Measurements from ENCODE around the gene INAFM1.
"Not testable (repeated sequence)": the region's sequence is repeated elsewhere in the genome, so short reads cannot be mapped to it uniquely, and the experiment has no call there.

The INAFM1 gene

DNA sequence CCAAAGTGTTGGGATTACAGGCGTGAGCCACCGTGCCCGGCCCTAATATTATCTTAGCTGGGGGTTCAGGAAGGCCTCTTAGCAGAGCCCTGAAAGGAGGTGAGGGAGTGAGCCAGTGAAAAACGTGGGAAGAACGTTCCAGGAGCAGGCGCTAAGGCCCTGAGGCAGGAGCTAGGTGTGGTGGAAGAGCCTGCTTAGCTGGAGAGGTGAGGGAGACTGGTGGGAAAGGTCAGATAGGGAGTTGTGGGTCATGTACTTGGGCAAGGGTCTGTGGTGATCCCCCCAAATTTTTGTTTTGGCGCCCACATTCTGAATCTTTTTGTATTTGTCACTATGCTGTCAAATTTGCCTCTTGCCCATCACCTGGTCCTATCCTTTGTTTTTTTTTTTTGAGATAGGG, 5.1 kb upstream of the INAFM1 start:
- DNase-seq (ENCODE audit: insufficient read length, low spot score): no peak
- FAIRE-seq: no peak
- no peak for TF ChIP-seq POLR2A (IDR thresholded peaks at IDR 0.05; ENCODE audit: low read depth, low read length)

- no peak for DNase-seq (ENCODE audit: insufficient read length, low spot score)
- no peak for FAIRE-seq
- no peak for TF ChIP-seq POLR2A (IDR thresholded peaks at IDR 0.05; ENCODE audit: low read depth, low read length)
These were observed 4.3 kb upstream of the INAFM1 start for GRCh38 chr19:47270408-47270807.

GRCh38 chr19:47271949-47272348, 2.7 kb upstream of the INAFM1 start:
- FAIRE-seq: no peak
- TF ChIP-seq POLR2A (IDR thresholded peaks at IDR 0.05; ENCODE audit: low read depth, low read length): no peak

GRCh38 chr19:47272448-47273312, 2.0 kb upstream of the INAFM1 start:
- DNase-seq (ENCODE audit: insufficient read length, low spot score) (no peak), FAIRE-seq (no peak)
- no peak for TF ChIP-seq POLR2A (IDR thresholded peaks at IDR 0.05; ENCODE audit: low read depth, low read length)

More at GRCh38 chr19:47271949-47272348, 2.7 kb upstream of the INAFM1 start:
- no peak for DNase-seq (ENCODE audit: insufficient read length, low spot score)

DNA sequence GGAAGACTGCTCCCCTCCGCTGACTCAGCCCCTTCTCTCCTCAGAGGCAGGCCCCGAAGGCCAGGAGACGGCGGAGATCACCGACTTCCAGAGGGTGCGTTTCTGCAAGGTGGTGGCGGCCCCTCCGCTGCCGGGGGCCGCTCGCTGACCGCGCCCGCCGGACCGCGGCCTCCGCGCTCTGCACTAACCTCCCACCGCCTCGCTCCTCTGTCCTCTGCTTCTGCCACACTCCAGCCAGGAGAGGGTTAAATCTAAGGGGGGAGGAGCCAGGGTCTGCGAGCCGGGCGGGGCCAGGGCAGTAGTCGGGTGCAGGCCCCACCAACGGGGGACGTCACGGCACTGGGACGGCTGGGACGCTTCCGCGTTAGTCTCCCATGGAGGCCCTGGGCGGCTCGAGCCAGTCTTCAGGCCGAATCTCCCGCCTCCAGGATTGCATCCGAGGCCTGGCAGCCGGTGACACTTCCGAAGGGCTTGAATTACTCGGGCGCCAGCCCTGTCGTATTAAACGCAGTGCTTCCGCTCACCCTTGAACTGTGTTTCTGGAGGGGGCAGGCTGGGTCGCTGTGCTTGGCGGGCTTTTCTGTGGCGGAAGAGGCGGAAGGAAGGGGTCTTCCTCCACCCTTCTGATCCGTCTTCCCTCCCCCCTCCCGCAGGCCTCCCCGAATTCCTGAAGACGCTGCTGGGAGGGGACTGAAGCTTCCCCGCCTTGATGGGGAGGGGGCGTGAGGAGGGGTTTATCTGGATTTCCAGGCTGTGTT, 1.2 kb upstream of the INAFM1 start:
- FAIRE-seq (no peak), DNase-seq (ENCODE audit: insufficient read length, low spot score) (peak; percentile 85)
- TF ChIP-seq POLR2A (IDR thresholded peaks at IDR 0.05; ENCODE audit: low read depth, low read length): peak; percentile 35; the same call in 1 of the 2 replicates

GRCh38 chr19:47274891-47275761, 441 bp downstream of the INAFM1 start:
- FAIRE-seq (no peak), DNase-seq (ENCODE audit: insufficient read length, low spot score) (no peak)
- no peak for TF ChIP-seq POLR2A (IDR thresholded peaks at IDR 0.05; ENCODE audit: low read depth, low read length)

DNA sequence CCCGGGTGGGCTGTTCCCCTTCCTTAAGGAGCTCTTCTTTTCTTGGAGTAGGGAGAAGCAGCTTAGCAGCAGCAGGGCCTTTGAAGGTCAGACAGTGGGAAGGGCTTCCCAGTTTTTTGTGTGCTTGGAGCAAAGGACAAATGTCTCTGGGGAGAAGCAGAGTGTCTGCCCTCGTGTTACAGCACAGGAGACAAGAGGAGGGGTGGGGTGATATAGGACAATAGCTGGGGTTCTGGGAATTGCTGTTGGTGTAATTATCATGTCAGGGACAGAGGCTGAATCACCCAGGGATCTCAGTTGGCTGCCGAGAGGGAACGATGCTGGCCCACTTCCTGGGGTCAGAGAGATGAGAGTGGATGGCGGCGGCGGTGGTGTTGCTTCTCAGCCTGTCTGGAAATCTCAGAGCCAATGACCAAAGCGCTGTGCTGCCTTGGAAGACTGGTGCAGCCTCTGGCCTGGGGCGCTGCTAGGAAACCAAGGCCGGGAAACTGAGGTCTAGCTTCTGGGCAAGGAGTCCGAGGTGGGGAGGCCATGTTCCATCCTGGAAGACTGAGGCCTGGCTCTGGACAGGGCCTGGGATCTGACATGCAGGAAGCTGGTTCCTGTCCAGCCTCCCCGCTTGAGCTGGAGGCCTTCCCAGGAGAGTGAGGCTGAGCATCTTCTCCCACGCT, 1.2 kb downstream of the INAFM1 start:
- no peak for TF ChIP-seq POLR2A (IDR thresholded peaks at IDR 0.05; ENCODE audit: low read depth, low read length)
- DNase-seq (ENCODE audit: insufficient read length, low spot score): no peak
- no peak for FAIRE-seq

DNA sequence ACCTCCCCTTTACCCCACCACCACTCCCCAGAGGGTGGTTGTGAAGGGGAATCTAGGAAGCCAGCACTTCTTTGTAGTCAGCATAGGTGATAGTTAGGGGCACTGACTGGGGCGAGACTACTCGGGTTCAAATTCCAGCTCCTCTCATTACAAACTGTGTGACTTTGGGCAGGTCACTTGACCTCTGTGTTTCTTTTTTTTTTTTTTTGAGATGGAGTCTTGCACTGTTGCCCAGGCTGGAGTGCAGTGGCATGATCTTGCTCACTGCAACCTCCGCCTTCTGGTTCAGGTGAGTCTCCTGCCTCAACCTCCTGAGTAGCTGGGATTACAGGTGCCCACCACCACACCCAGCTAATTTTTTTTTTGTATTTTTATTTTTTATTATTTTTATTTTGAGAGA, 1.8 kb downstream of the INAFM1 start:
- not testable (repeated sequence) for DNase-seq (ENCODE audit: insufficient read length, low spot score); FAIRE-seq

GRCh38 chr19:47280183-47280797, 5.6 kb downstream of the INAFM1 start:
- TF ChIP-seq POLR2A (IDR thresholded peaks at IDR 0.05; ENCODE audit: low read depth, low read length): no peak
- no peak for DNase-seq (ENCODE audit: insufficient read length, low spot score)
- no peak for FAIRE-seq

GRCh38 chr19:47283405-47284059, 8.8 kb downstream of the INAFM1 start:
- no peak for FAIRE-seq
- no peak for TF ChIP-seq POLR2A (IDR thresholded peaks at IDR 0.05; ENCODE audit: low read depth, low read length)

GRCh38 chr19:47284324-47284899, 9.7 kb downstream of the INAFM1 start:
- no peak for TF ChIP-seq POLR2A (IDR thresholded peaks at IDR 0.05; ENCODE audit: low read depth, low read length)
- no peak for DNase-seq (ENCODE audit: insufficient read length, low spot score)
- FAIRE-seq: no peak

More at GRCh38 chr19:47283405-47284059, 8.8 kb downstream of the INAFM1 start:
- no peak for DNase-seq (ENCODE audit: insufficient read length, low spot score)

DNA sequence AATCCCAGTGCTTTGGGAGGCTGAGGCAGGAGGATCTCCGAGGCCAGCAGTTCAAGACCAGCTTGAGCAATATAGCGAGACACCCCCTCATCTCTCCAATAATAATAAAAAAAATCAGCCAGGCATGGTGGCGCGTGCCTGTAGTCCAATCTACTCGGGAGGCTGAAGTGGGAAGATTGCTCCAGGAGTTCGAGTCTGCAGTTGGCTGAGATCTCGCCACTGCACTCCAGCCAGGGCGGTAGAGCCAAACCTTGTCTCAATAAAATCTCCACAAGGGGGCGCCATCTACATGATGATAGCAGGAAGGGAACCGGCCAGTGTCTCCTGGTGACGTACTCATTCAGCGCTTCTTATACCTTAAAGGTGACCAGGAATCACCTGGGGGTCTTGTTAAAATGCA, 21.4 kb downstream of the INAFM1 start:
- peak; percentile 33 for DNase-seq (ENCODE audit: insufficient read length, low spot score)
- FAIRE-seq: no peak
- no peak for TF ChIP-seq POLR2A (IDR thresholded peaks at IDR 0.05; ENCODE audit: low read depth, low read length)

- not testable (repeated sequence) for DNase-seq (ENCODE audit: insufficient read length, low spot score); FAIRE-seq
These were observed 26.2 kb downstream of the INAFM1 start for GRCh38 chr19:47300867-47301266.
